Left cardiac atrium (tissue), 4 donors: ENCODE measurements around the gene FSIP1. TPM values are rescaled to one million over a fixed set of nuclear protein-coding genes. Genes with fewer than 3 reads are reported as not detected.
A peak's percentile ranks its signal among the peaks of the same experiment; 100 is the strongest.

Experiments
- ATAC-seq, 2 donors: fragments of 200-7000 bp; cut with Tn5 transposase; one replicate each; pipeline ENCODE4 v1.9.1; 2020; ENCODE audit warnings: mild to moderate bottlenecking in 2 of 2, moderate library complexity in 2 of 2
- DNase-seq: peaks from one replicate; pipeline ENCODE4 v3.0.0-alpha.2; 2020
- intact Hi-C, 2 donors: fragments of 100-400 bp; cut with DNase I; formaldehyde crosslinking; loops; one replicate each; pipeline versions ENCODE4 v1.14.1 to v1.15.1; 2022 to 2023
- total RNA-seq, 2 donors: library from RNA; stranded (reverse); fragmentation: NEBNext Ultra II Directional; extraction: Animal tissue kit (Norgen Biotek cat#: 25700); gene quantifications; one replicate each; pipeline ENCODE4 v1.2.1, GENCODE V29; 2021
- donor health status: DM: no; HTN: yes; CAD: no.
- donor health status: DM: no; HTN: yes; CAD: no; lungs with severe emphysema.
- donor health status: DM: yes; HTN: yes; CAD: no.
- donor health status: Dilated cardiomyopathy.

Gene FSIP1
- total RNA-seq, 2 donors from 2014 or later = 0.50 to 0.52 TPM

DNA sequence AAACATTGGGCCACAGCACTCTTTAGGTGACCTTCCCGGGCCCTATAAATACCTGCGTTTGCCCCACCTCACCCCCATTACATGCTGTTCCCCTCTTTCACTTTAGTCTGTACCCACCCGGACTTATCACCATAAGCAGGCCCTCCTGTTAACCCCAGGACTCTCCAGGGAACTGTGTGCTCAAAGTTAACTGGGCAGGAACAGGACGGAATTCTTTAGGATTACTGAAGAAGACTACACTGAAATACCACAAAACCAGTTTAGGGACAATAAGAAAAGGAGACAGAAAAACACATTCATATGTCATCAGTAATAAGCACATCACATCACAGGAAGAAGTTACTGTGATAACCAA is 45.5 kb downstream of the FSIP1 start:
- ATAC-seq (no peak), DNase-seq (no peak)
- intact Hi-C loops = no loop called here

DNA sequence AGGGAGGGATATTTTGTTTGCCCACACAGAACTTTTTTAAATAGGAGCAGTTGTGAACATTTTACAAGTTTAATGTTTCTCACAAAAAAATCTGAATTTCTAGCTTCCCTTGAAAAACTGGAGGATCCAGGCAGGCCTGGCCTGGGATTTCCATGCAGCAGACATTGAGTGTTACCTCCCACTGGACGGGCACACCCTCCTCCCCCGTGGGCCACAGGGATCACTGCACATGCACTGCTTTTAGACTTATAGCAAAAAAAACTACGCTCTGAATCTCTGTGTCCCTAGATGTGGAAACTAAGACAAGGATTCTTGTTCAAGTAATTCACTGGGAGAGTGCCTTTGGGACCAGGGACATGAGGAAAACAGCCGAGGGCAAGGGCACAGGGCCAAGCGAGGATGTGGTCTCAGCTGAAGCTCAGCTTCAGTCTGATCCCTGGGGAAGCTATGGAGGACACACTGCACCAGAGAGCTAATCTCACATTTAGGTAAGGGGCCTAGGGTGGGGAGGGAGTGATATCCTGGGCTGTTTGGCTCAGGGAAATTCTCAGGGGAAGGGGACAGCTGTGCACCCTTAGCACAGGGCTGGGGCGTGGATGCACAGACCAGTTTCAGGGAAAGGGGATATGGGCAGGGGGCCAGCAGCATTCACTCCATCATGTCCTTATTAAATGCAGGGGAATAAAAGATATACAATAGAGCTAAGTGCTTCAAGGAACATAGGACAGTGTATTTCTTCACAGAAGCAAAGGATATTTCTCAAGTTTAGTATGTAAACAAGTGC is 46.0 kb downstream of the FSIP1 start:
- intact Hi-C loops = no loop called here
- ATAC-seq = peak; percentile 46 to 57
- DNase-seq = peak; percentile 24

DNA sequence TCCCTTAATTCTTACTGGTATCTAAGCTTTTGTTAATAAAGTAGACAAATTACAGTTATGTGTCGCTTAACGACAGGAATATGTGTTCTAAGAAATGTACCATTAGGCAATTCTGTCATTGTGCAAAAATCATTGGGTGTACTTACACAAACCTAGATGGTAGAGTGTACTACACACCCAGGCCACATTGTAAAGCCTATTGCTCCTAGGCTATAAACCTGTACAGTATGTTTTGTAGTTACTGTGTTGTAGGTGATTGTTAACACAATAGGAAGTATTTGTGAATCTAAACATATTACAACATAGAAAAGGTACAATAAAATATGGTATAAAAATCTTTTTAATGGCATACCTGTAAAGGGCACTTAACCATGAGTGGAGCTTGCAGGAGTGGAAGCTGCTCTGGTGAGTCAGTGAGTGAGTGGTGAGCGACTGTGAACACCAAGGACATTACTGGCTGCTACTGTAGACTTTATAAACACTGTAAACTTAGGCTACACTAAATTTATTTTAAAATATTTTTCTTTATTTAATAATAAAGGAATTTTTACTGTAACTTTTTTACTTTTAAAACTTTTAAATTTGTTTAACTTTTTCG is 47.4 kb downstream of the FSIP1 start:
- DNase-seq (no peak), ATAC-seq (no peak)
- intact Hi-C loops = no loop called here

DNA sequence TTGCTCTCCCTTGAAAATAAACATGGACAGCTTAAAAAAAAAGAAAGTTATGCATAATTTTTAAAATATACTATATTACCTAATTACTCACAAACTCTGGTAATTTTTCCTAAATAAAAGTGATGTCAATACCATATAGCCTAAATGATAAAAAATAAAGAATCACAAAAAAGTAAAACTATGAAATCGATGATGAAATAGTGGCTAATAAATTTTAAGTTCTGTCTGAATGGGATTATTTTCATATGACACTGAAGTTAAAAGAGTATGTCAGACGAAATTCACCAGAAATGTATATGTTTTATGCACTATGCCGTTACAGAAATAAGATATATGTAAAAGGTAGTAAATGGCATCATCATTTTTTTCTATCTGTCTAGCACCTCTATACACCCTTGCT is 51.4 kb downstream of the FSIP1 start:
- ATAC-seq = no peak
- no peak for DNase-seq
- intact Hi-C loops = no loop called here

DNA sequence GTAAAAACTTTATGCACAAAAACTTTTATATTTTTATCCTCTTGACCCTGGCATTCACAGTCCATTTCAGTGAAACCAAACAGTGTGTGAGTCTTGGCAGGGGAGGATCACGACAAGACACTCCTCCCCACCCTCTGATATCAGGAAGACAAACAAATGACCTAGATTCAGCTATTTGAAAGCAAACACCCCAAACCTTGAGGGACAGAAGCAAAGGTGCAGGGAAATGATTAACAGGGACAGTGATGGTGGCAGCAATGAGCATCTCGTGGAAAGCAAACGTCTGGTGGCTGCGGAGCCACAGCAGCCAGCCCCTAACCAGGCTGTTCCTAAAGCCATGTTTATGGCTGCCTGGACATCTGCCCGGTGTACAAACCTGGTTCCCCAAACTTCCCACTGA is 52.1 kb downstream of the FSIP1 start:
- DNase-seq (no peak), ATAC-seq (no peak)
- intact Hi-C loops = no loop called here

DNA sequence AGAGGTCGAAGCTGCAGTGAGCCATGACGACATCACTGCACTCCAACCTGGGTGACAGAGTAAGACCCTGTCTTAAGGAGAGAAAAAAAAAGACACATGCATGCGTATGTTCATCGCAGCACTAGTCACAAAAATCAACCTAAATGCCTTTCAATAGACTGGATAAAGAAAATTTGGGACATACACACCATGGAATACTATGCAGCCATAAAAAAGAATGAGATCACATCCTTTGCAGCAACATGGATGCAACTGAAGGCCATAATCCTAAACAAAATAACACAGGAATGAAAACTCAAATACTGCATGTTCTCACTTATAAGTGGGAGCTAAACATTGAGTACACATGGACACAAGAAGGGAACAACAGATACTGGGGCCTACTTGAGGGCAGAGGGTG is 53.1 kb downstream of the FSIP1 start:
- ATAC-seq (no peak), DNase-seq (no peak)
- intact Hi-C loops = no loop called here

DNA sequence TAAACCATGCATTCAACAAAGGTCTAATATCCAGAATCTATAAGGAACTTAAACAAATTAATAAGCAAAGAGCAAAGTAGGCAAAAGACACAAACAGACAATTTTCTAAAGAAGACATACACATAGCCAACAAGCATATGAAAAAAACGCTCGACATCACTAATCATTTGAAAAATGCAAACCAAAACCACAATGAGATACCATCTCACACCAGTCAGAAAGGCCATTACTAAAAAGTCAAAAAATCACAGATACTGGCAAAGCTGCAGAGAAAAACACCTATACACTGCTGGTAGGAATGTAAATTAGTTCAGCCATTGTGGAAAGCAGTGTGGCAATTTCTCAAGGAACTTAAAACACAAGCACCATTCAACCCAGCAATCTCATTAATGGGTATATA is 53.8 kb downstream of the FSIP1 start:
- intact Hi-C loops = no loop called here
- ATAC-seq = no peak
- no peak for DNase-seq

DNA sequence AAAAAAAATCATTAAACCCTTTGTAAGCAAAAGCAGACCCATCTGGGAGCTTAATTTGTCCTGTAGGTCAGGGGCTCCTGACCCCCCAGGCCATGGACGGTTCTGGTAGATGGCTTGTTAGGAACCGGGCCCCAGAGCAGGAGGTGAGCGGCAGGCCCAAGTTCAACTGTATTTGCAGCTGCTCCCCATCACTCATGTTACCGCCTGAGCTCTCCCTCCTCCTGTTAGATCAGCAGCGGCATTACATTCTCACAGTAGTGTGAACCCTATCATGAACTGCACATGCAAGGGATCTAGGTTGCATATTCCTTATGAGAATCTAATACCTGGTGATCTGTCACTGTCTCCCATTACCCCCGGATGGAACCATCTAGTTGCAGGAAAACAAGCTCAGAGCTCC is 60.7 kb downstream of the FSIP1 start:
- DNase-seq (no peak), ATAC-seq (no peak)
- intact Hi-C loops = no loop called here

DNA sequence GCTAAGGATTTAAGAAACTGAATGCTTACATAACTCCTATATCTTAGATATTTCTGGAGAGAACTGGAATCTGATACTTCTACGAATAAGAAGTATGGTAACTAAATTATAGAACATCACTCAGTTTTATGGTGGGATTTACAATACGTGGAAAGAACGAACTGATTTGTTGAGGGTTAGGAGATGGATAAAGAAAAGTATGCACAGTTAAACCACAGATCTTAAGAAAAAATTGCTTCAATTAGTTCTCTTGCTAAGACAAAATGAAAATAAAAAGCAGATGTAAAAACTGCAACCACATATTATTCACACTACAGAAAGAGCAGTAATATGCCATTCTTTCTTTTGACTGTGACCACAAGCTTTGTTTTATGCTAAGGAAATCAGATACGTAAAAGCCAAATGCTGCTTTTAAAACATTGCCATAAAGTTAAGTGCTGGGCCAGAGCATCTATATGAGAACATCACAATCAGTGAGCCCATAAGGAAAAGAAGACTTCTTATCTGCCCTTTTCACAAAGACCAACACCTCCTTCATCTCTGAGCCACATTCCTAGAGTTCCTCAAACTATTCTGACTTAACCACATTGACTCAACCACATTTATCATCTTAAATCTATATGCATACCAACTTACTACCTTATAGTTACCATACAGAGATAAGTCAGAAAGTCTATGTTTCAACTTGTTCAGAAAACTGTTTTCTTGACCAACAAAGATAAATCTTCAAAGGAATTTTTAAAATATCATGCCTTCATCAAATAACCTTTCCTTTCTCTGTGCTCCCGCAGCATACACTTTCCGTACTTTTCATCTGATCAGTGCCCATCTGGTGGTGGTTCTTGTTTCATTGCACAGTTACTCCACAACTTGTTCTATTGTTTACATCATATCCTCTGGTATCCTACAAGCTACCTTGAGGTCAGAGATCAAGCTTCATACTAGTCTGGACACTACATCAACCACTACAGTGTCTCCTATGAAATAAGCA is 61.7 kb downstream of the FSIP1 start:
- no peak for DNase-seq

DNA sequence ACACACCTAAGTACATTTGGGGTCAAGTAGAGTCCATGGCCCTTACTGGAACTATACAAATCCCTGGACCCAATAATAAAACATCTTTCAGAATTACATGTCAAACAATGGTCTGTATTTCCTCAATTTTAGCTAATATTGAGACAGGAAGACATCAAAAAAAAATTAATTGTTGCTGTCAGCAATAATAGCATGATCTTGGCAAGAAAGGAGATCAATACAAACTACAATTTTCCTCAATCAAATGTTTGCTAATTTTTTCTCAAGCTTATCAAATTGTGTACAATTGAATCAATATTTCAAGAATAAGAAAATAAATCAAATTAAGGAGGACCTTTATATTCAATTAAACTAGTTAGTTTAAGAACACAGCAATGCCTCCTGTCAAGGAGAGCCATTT is 62.6 kb downstream of the FSIP1 start:
- ATAC-seq = no peak
- intact Hi-C loops = no loop called here
- no peak for DNase-seq

More for the DNA sequence above, 61.7 kb downstream of the FSIP1 start:
- intact Hi-C loops = no loop called here
- no peak for ATAC-seq

DNA sequence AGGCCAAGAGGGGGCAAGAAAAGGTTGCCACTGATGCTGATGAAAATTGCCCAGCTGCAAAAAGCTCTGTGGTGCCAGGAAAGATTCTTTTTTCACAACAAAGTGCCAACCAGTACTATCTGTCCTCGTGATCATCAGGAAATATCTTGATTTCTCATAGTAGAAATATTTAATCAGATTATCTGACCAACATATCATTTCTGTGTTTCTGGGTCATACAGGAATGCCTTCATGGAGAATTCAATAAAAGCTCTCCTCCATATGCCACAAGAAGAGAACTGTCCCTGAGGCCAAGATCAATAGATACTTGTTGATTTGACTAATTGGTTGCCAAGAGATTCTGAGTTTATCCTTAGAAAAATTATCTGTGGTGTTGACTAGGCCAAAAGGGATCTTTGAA is 63.5 kb downstream of the FSIP1 start:
- no peak for DNase-seq
- intact Hi-C loops = no loop called here
- ATAC-seq = no peak

DNA sequence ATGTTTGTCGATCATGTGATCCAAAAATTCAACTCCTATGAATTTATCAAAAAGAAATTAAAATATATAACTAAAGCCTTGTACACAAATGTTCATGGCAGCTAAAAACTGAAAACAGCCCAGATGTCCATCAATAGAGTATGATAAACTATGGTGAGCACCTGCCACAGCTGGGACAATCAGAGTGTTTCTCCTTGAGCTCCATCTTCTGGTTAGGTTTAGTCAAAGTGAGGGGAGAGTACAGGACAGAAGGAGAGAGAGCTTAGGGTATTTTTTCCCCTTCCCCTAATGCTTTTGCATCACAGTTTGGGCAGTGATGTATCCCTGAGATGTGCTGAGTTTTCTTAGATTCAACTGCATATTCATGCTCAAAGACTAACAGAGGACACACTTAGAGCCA is 65.5 kb downstream of the FSIP1 start:
- DNase-seq = no peak
- intact Hi-C loops = no loop called here
- no peak for ATAC-seq

DNA sequence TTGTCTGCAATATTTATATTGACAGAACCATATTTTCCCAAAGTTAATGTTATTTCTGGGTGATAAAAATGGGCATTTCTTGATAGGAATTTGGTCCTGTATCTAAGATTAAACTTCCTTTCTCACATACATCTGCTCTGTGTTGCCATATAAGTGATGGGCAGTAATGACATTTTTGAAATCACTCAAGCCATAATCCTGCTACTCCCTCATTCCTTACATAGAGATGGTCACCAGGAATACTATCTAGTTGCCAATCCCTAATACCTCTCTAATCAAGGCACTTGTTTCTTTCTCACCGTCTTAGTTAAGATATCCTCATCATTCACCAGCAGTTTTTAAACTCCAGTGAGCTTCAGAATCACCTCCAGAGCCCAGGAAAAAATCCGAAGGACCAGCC is 68.4 kb downstream of the FSIP1 start:
- no peak for ATAC-seq
- intact Hi-C loops = no loop called here

DNA sequence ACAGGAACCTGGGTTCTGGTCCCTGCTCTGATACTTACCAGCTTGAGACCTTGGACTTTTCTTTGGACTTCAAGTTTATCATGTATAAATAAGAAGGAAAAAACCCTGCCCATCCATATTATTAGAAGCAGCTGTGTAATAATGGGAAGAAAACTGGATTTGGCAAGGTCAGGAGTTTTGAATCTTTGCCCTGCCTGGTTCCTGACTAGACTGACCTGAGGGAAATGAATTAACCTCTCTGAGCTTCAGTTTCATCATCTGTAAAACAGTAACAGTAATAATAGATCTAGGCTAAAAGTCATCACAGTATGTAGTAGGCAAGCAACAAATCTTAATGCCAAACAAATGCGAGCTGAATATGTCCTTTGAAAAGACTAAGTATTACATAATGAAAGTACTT is 68.8 kb downstream of the FSIP1 start:
- no peak for ATAC-seq
- no peak for DNase-seq
- intact Hi-C loops = no loop called here

More for the DNA sequence above, 68.4 kb downstream of the FSIP1 start:
- no peak for DNase-seq

DNA sequence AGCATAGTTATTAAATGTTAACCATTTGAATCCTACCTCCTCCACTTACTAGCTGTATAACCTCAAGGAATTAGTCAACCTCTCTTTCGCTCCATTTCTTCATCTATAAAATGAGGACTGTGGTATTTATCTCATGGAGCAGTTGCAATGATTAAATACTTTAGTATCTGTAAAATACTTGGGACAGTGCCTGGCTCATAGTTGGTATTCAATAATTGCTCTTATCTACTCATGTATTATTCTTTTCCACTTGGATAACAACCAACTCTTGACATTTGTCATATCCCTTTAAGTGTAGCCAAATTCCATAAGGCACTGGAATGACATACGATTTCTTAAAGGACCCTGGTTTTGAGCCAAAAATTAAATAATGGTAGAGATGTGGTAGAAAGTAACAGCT is 72.0 kb downstream of the FSIP1 start:
- ATAC-seq = no peak
- intact Hi-C loops = no loop called here

DNA sequence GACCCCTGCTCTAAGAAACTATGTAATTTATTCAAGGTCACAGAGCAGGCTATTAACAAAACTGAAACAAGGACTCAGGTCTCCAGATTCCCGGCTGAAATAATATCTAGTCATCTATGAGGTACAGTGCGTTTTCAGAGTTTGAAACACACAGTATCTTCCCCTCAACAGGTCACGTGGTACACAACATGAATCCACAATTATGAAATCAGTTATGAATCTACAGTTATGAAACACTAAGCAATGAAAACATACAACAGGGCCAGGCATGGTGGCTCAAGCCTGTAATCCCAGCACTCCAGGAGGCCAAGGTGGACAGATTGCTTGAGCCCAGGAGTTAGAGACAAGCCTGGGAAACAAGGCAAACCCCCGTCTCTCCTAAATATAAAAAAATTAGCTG is 72.7 kb downstream of the FSIP1 start:
- ATAC-seq (no peak), DNase-seq (no peak)
- intact Hi-C loops = no loop called here

More for the DNA sequence above, 72.0 kb downstream of the FSIP1 start:
- no peak for DNase-seq

DNA sequence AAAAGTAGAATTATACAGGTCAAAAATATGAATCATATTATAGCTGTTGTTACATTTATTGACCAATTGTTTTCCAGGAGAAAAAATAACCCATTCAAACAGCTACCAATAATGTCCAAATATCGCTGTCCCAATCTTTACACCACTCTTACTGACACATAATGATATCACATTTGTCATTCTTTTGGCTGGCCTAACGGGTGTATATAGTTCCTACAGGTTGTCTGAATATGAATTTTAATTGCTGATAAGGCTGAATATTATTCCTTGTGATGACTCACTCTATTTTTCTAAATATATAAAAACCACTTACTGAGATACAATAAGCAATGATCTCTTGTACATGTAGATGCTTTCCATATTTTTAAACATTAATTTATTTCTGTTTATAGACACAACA is 76.4 kb downstream of the FSIP1 start:
- intact Hi-C loops = no loop called here
- DNase-seq = no peak
- no peak for ATAC-seq

DNA sequence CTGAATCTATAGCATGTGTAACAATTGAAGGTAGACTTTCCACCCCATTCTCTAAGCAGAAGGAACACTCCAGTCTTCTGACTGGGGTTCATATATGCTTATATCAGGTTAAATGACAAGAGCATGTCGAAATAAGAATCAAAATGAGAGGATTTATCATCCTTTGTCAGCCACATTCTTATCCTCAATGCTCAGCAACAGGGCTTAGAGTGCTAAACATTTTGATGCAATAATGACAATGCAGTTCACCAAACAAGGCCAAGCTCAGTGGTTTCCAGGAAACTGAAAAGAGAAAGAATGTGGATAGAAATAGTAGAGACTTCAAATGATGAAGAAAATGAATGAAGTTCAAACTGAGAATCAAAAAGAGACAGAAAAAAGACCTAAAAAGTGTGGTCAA is 78.0 kb downstream of the FSIP1 start:
- intact Hi-C loops = no loop called here
- DNase-seq (no peak), ATAC-seq (no peak)

DNA sequence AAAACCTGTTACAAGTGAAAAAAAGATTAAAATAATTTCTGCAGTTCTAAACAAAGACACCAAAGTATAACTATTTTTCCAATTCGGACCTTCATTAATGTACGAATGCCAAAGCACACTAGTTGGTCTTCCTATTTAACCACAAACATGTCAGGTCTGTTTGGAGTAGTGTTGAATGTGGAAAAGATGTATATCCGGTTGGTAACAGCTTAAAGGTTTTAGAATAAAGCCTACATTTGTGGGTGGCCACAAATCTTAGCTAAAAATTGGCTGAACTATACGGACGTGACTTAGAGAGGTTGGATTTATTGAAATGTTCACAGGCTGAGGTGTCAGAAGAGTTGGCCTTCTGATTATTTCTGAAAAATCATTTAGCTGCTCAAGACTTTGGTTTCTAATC is 78.4 kb downstream of the FSIP1 start:
- ATAC-seq (no peak), DNase-seq (no peak)
- intact Hi-C loops = no loop called here

DNA sequence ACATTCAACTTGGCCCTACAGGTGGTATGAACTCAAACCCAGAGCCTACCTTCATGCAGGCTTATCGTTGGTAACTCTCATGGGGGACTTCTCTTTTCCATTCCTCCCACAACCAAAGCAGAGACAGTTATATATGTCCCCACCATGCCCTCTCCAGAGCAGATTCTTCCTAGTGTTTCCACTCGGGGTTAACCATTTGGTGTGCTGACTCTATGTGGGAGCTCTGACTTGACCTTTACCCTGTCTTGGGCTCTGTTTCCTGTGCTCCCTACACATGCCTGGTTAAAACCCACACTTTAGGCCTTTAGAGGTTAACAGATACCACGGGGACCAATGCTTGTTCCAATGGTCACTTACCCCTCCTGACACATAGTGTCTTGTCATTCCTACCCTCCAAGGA is 80.7 kb downstream of the FSIP1 start:
- ATAC-seq (no peak), DNase-seq (no peak)
- intact Hi-C loops = no loop called here
